Measurements from ENCODE around the gene ARIH1.

Gene ARIH1

DNA sequence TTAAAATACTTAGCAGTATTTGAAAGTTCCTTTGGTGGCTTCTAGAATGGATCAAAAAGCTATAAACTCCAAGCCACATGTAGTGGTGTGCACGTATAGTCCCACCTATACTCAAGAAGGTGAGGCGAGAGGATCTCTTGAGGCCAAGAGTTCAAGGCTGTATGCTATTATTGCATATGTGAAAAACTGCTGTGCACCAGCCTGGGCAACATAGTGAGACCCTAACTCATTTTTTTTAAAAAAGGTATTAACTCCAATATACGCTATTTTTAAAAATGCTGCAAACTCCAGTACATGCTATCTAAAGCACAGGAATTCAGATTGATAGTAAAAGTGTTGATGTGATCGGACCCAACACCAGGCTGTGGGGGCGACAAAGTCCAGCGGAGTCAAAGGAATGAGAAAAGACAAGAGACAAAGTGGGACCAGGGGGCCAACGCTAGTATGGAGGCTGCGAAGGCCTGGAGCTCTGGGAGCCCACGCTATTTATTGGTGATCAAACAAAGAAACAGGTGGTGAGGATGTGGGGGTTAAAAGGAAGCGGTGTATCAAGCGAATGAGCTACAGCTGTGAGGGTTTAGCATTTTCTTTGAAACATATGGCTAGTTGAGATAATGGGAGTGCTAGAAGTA is 66.6 kb downstream of the ARIH1 start:
- DNase-seq (ENCODE audit: low read depth) = no peak

- no peak for DNase-seq (ENCODE audit: low read depth)
Measured at GRCh38 chr15:72541674-72542073, 67.5 kb downstream of the ARIH1 start.

DNA sequence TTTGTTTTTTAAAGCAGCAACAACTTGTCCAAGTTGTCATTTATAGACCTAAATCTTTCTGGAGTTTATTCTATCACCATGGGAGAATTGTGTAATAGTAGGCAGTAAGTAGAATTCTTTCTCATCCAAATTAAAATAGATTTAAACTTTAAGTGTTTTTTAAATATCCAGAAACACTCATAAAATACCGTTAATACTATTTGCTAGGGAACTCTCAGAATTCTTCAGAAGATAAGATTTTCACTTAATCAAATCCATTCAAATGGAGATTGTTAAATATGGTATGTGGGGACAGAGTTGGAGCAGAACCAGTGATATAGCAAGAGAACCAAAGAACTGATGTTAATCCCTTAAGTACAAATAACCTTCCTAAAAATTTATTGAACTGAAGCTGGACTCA is 71.0 kb downstream of the ARIH1 start:
- no peak for DNase-seq (ENCODE audit: low read depth)

DNA sequence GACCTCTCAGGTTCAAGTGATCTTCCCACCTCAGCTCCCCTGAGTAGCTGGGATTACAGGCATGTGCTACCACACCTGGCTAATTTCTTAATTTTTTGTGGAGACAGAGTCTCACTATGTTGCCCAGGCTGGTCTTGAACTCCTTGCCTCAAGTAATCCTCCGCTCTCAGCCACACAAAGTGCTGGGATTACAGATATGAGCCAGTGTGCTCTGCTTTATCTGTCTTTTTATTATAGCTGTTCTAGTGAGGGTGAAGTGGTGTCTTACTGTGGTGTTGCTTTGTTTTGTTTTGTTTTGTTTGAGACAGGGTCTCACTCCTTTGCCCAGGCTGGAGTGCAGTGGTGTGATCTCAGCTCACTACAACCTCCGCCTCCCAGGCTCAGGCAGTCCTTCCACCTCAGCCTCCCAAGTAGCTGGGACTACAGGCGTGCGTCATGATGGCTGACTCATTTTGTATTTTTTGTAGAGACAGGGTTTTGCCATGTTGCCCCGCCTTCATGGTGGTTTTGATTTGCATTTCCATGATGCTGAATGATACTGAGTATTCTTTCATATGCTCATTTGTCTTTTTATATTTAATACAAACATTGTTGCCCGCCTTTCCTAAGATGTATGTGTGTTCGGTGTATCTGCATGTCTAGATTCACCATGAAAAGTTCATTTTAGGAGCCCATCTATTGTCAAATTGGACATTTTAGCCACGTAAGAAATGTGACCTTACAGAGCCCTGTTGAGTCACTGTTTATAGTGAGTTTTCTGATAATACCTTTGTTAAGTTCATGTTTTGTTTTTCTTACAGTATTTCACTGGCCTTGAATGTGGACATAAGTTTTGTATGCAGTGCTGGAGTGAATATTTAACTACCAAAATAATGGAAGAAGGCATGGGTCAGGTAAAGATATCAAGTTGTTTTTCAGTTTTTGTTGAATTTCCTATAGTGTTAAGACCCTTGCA is 80.6 kb downstream of the ARIH1 start:
- no peak for DNase-seq (ENCODE audit: low read depth)

DNA sequence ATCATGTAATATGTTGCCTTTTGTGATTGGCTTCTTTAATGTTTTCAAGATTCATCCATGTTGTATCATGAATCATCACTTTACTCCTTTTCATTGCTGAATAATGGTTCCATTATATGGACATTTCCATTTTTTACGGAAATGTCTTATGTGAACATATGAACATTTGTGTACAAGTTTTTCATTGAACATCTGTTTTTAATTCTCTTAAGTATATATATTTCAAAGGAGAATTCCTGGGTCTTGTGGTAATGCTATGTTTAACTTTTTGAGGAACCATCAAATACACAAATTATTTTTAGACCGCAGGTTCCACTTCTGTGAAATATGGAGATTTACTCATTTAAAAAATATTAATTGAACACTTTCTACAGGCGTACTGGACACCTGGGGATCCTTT is 85.7 kb downstream of the ARIH1 start:
- DNase-seq (ENCODE audit: low read depth) = no peak

DNA sequence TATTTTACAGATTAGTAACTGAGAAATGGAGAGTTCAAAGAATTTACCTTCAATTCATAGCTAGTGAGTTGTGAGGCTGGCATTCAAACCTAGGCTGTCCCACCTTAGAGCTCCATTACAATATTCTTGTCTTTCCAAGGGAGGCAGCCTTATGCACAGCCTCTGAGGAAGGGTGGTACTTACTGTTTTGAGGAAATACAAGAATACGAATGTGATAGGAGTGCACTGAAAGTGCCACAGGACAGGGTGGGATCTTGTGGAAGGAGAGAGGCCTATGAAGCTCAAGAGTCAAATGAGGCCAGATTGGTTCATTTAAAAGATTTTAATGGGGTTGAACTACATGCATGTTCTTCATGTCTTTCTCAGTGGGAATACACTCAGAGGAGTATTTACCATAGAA is 86.3 kb downstream of the ARIH1 start:
- DNase-seq (ENCODE audit: low read depth) = no peak

DNA sequence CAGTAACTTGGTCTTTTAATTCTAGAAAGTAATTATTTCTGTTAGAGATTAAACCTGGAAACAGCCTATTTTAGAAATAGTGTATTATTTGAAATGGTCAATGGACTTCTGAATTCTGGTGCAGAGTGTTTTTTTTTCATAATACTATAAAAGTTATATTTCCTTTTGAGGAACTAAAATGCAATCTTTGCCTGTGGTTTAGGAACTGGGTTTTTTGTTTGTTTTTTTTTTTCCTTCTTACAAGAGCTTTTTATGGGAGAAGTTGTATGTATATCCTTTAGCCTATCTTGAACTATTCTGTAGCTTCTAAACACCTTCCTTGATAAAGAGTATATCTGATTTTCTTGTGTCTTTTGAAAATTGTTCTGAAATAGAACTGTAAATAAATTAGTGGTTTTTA is 88.3 kb downstream of the ARIH1 start:
- no peak for DNase-seq (ENCODE audit: low read depth)

DNA sequence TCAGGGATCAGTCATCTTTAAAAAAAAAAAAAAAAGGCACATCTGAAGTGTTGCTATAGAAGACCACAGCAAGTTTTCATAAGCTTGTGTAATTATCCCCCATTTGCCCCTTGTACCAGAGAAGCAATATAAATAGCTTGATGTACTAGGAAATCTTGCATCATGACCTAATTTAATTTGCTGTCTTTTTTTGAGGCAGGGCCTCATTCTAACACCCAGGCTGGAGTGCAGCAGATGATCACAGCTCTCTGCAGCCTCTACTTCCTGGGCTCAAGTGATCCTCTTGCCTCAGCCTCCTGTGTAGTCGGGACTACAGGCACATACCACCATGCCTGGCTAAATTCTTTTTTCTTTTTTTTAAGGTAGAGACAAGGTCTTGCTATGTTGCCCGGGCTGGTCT is 88.7 kb downstream of the ARIH1 start:
- no peak for DNase-seq (ENCODE audit: low read depth)

DNA sequence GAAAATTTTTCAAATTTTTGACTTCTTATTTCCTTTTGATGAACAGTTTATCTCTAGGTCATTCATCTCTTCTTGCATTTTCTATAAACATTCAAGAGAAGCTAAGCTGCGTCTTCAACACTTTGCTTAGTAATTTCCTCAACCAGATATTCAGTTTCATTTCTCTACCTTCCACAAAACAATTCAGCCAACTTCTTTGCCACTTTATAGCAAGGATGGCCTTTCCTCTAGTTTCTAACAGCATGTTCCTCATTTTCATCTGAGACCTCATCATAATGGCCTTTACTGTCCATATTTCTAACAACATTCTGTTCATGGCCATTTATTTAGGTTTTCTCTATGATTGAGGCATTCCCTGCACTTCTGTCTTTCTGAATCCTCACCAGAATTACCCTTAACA is 90.0 kb downstream of the ARIH1 start:
- no peak for DNase-seq (ENCODE audit: low read depth)

- no peak for DNase-seq (ENCODE audit: low read depth)
Measured at GRCh38 chr15:72566973-72567372, 92.8 kb downstream of the ARIH1 start.

GRCh38 chr15:72570059-72570458 is 95.9 kb downstream of the ARIH1 start:
- no peak for DNase-seq (ENCODE audit: low read depth)

GRCh38 chr15:72579814-72580213 is 105.7 kb downstream of the ARIH1 start:
- DNase-seq (ENCODE audit: low read depth) = no peak

- no peak for DNase-seq (ENCODE audit: low read depth)
Measured at GRCh38 chr15:72584006-72584405, 109.9 kb downstream of the ARIH1 start.

GRCh38 chr15:72585025-72585424 is 110.9 kb downstream of the ARIH1 start:
- no peak for DNase-seq (ENCODE audit: low read depth)

DNA sequence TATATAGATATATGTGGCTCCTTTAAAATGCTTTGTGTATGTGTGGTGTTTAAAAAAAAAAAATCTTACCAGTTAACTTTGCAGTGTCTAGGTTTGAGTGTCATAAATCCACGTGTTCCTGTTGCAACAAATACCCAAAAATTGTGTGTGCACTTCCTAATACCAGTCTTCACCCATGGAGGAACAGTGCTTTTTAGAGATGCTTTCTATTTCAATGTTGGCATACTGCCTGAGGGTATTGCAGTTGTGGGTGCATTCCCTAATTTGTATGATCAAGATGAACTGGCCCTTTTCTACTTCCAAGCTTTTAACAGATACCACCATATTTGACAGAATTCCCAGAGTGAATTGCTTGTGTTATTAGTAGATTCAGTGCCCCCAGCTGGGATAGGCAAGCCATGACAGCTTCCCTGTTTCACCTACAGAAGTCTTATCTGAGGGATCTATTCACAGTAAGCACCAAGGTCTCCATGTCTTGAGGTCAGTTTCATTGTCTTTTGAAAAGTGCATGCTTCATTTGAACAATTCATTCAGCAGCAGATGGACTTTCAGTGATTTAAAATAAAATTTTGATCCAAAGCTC is 111.4 kb downstream of the ARIH1 start:
- DNase-seq (ENCODE audit: low read depth) = no peak

GRCh38 chr15:72588096-72588495 is 114.0 kb downstream of the ARIH1 start:
- no peak for DNase-seq (ENCODE audit: low read depth)

- no peak for DNase-seq (ENCODE audit: low read depth)
Measured at GRCh38 chr15:72590427-72590826, 116.3 kb downstream of the ARIH1 start.

- DNase-seq (ENCODE audit: low read depth) = no peak
Measured at GRCh38 chr15:72591361-72591760, 117.2 kb downstream of the ARIH1 start.

DNA sequence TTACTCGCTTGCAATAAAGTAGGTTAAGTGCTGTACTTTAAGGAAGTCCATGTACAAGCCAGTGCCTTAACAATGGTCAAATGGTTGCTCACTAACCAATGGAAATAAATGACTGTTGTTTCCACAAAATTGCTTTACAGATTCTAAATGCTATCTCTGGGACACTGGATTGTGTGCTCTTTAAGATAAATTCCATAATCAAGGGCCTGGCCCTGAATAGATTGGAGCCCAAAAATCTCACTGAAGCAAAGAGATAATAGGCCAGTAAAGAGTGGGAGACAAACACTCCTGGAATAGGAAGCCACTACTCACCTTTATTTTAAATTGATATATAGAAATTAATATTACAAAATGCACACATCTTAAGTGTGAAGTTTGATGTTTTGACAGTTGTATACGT is 118.0 kb downstream of the ARIH1 start:
- DNase-seq (ENCODE audit: low read depth) = no peak

DNA sequence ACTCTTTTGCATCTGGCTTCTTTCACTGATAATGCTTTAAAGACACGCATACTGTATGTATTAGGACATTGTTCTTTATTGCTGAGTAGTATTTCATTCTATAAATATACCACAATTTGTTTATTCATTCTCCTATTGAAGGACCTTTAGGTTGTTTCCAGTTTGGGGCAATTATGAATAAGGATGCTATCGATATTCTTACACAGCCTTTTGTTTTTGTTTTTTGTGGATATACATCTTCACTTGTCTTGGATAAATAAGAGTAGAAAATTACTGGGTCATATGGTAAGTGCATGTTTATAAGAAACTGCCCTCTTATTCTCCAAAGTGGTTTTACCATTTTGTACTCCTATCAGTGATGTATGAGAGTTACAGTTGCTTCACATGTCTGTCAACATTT is 118.5 kb downstream of the ARIH1 start:
- DNase-seq (ENCODE audit: low read depth) = no peak

GRCh38 chr15:72593838-72594237 is 119.7 kb downstream of the ARIH1 start:
- DNase-seq (ENCODE audit: low read depth) = no peak

DNA sequence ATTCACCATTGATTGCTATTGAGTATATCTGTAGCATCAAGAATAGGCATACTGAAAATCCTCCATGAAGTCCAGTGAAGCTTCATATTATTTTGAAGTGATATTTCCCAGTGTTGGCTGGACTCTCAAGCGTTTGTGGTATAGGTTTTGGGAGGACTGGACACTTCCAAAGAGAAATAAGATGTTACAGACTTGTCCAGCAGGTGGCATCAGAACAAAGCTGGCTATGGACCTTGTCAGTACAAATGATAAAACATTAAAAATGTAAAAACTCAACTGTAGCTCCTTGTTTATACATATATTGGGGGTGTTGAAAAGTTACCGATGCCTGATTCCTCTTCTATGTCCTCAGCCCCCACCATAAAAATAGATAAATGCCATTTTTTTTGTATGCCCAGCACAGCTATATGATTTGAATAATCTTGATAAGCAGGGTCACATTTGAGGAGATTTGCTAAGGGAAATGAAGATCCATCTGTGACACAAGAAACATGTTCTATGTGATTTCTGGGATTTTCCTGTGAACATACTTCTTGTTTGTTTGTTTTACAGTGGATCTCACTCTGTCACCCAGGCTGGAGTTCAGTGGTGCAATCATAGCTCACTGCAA is 125.8 kb downstream of the ARIH1 start:
- no peak for DNase-seq (ENCODE audit: low read depth)

GRCh38 chr15:72604794-72605193 is 130.7 kb downstream of the ARIH1 start:
- no peak for DNase-seq (ENCODE audit: low read depth)

Data from stimulated activated CD8-positive, alpha-beta memory T cell treated with anti-CD3 and anti-CD28 coated beads, Interleukin-12 subunit alpha, Interleukin-12 subunit beta, amount 100 ng/mL, for 4 hours (primary cell).